SK-N-SH treated with all-trans-retinoic acid at 6 μM for 48 hours (cell line): ENCODE measurements around the gene SMIM5.

Experiments
- ATAC-seq: fragments of 200-7000 bp; cut with Tn5 transposase; 3 replicates; pipeline ENCODE4 v1.9.1; 2020; ENCODE audit warnings: mild to moderate bottlenecking, moderate library complexity
- ARNTL ChIP-seq: fragments of 450-650 bp; formaldehyde crosslinking; IDR thresholded peaks from 2 replicates; pipeline ENCODE4 v1.5.0; 2020; ENCODE audit warnings: low read depth, mild to moderate bottlenecking, moderate library complexity, borderline replicate concordance
- BACH2 ChIP-seq: fragments of 250-450 bp; sonication (Bioruptor Pico); IDR thresholded peaks from 2 replicates; pipeline ENCODE4 v1.9.0; 2021; ENCODE audit warnings: mild to moderate bottlenecking, borderline replicate concordance
- CSDC2 ChIP-seq: fragments of 250-450 bp; sonication (Bioruptor Pico); IDR thresholded peaks from 2 replicates; pipeline ENCODE4 v1.5.0; 2020; ENCODE audit warnings: mild to moderate bottlenecking, moderate library complexity
- ESRRG ChIP-seq: fragments of 250-450 bp; sonication (Bioruptor Pico); IDR thresholded peaks from 2 replicates; pipeline ENCODE4 v1.6.1; 2021; ENCODE audit warnings: mild to moderate bottlenecking
- ISL1 ChIP-seq: fragments of 250-450 bp; sonication (Bioruptor Pico); IDR thresholded peaks from 2 replicates; pipeline ENCODE4 v2.1.2; 2022; ENCODE audit warnings: mild to moderate bottlenecking, moderate library complexity
- OSR1 ChIP-seq: fragments of 250-450 bp; sonication (Bioruptor Pico); IDR thresholded peaks from 2 replicates; pipeline ENCODE4 v1.8.0; 2022; ENCODE audit warnings: moderate library complexity, mild to moderate bottlenecking, inconsistent platforms
- PPARA ChIP-seq: fragments of 250-450 bp; sonication (Bioruptor Pico); IDR thresholded peaks from 2 replicates; pipeline ENCODE4 v1.5.0; 2020; ENCODE audit warnings: mild to moderate bottlenecking, borderline replicate concordance
- RARB ChIP-seq: fragments of 250-450 bp; sonication (Bioruptor Pico); IDR thresholded peaks from 2 replicates; pipeline ENCODE4 v1.8.0; 2021; ENCODE audit warnings: mild to moderate bottlenecking, moderate library complexity
- SNAI2 ChIP-seq: fragments of 250-450 bp; sonication (Bioruptor Pico); IDR thresholded peaks from 2 replicates; pipeline ENCODE4 v1.5.0; 2020; ENCODE audit warnings: mild to moderate bottlenecking, moderate library complexity
- TOX ChIP-seq: fragments of 250-450 bp; sonication (Bioruptor Pico); IDR thresholded peaks from 2 replicates; pipeline ENCODE4 v1.8.0; 2021; ENCODE audit warnings: mild to moderate bottlenecking, moderate library complexity, borderline replicate concordance
- ZFP3 ChIP-seq: fragments of 250-450 bp; sonication (Bioruptor Pico); IDR thresholded peaks from 2 replicates; pipeline ENCODE4 v1.5.0; 2020; ENCODE audit warnings: mild to moderate bottlenecking, moderate library complexity
- ZFP30 ChIP-seq: fragments of 450-650 bp; formaldehyde crosslinking; IDR thresholded peaks from 2 replicates; pipeline ENCODE4 v1.5.0; 2022; ENCODE audit warnings: mild to moderate bottlenecking, moderate library complexity
- ZNF565 ChIP-seq: fragments of 450-650 bp; formaldehyde crosslinking; conservative IDR thresholded peaks from 2 replicates; pipeline ENCODE4 v1.5.0; 2020; ENCODE audit warnings: low read depth, mild to moderate bottlenecking, moderate library complexity
- ZNF70 ChIP-seq: fragments of 450-650 bp; formaldehyde crosslinking; IDR thresholded peaks from 2 replicates; pipeline ENCODE4 v1.5.0; 2020; ENCODE audit warnings: mild to moderate bottlenecking, moderate library complexity
- ZNF8 ChIP-seq: fragments of 450-650 bp; formaldehyde crosslinking; IDR thresholded peaks from 2 replicates; pipeline ENCODE4 v1.5.0; 2020; ENCODE audit warnings: mild to moderate bottlenecking, moderate library complexity
- TF ChIP-seq, protein P1 (sequence below): fragments of 250-450 bp; sonication (Bioruptor Pico); IDR thresholded peaks from 2 replicates; pipeline ENCODE4 v1.5.1; 2021; ENCODE audit warnings: mild to moderate bottlenecking, moderate library complexity
- TF ChIP-seq, protein P2 (sequence below): fragments of 250-450 bp; sonication (Bioruptor Pico); IDR thresholded peaks from 2 replicates; pipeline ENCODE4 v1.5.1; 2020; ENCODE audit warnings: low read depth, mild to moderate bottlenecking, moderate library complexity
- TF ChIP-seq, protein P3 (sequence below): fragments of 250-450 bp; sonication (Bioruptor Pico); IDR thresholded peaks from 2 replicates; pipeline ENCODE4 v1.5.0; 2020; ENCODE audit warnings: mild to moderate bottlenecking, moderate library complexity
- TF ChIP-seq, protein P4 (sequence below): fragments of 250-450 bp; sonication (Bioruptor Pico); IDR thresholded peaks from 2 replicates; pipeline ENCODE4 v1.8.0; 2020; ENCODE audit warnings: mild to moderate bottlenecking, moderate library complexity, borderline replicate concordance

SMIM5 gene

DNA sequence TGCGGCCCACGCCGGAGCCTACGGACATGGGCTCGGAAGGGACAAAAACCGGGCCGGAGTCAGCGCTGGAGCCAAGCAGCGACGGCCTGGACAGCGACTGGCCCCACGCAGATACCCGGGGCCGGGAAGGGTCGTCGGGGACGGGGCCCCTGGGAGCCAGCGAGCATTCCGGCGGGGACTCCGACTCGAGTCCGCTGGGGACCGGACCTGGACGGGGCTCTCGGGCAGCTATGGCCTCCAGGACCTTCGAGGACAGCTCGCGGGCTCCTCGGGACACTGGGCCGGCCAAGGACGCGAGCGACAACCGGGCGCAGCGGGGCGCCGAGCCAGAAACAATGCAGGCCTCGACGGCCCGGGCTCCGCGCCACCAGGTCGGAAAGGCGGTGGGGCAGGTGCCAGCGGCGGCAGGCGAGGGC lies 44.6 kb upstream of the SMIM5 start:
- TF ChIP-seq BACH2 (CRISPR knock-in tag) = no peak
- TF ChIP-seq, protein P1, sequence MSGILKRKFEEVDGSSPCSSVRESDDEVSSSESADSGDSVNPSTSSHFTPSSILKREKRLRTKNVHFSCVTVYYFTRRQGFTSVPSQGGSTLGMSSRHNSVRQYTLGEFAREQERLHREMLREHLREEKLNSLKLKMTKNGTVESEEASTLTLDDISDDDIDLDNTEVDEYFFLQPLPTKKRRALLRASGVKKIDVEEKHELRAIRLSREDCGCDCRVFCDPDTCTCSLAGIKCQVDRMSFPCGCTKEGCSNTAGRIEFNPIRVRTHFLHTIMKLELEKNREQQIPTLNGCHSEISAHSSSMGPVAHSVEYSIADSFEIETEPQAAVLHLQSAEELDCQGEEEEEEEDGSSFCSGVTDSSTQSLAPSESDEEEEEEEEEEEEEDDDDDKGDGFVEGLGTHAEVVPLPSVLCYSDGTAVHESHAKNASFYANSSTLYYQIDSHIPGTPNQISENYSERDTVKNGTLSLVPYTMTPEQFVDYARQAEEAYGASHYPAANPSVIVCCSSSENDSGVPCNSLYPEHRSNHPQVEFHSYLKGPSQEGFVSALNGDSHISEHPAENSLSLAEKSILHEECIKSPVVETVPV (CRISPR knock-in tag) = no peak
- TF ChIP-seq RARB (CRISPR knock-in tag) = no peak
- TF ChIP-seq ESRRG (CRISPR knock-in tag) = no peak
- TF ChIP-seq, protein P2, sequence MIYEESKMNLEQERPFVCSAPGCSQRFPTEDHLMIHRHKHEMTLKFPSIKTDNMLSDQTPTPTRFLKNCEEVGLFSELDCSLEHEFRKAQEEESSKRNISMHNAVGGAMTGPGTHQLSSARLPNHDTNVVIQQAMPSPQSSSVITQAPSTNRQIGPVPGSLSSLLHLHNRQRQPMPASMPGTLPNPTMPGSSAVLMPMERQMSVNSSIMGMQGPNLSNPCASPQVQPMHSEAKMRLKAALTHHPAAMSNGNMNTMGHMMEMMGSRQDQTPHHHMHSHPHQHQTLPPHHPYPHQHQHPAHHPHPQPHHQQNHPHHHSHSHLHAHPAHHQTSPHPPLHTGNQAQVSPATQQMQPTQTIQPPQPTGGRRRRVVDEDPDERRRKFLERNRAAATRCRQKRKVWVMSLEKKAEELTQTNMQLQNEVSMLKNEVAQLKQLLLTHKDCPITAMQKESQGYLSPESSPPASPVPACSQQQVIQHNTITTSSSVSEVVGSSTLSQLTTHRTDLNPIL (CRISPR knock-in tag) = no peak
- no peak for TF ChIP-seq ZFP30 (CRISPR knock-in tag)
- TF ChIP-seq PPARA = no peak
- TF ChIP-seq ZFP3 = no peak
- no peak for ATAC-seq

- TF ChIP-seq BACH2 (CRISPR knock-in tag) (0 out of 2 replicates have a peak, but pooled peaks have one; percentile 29), ZNF70 (CRISPR knock-in tag) (no peak), ARNTL (CRISPR knock-in tag) (no peak)
- TF ChIP-seq, protein P3, sequence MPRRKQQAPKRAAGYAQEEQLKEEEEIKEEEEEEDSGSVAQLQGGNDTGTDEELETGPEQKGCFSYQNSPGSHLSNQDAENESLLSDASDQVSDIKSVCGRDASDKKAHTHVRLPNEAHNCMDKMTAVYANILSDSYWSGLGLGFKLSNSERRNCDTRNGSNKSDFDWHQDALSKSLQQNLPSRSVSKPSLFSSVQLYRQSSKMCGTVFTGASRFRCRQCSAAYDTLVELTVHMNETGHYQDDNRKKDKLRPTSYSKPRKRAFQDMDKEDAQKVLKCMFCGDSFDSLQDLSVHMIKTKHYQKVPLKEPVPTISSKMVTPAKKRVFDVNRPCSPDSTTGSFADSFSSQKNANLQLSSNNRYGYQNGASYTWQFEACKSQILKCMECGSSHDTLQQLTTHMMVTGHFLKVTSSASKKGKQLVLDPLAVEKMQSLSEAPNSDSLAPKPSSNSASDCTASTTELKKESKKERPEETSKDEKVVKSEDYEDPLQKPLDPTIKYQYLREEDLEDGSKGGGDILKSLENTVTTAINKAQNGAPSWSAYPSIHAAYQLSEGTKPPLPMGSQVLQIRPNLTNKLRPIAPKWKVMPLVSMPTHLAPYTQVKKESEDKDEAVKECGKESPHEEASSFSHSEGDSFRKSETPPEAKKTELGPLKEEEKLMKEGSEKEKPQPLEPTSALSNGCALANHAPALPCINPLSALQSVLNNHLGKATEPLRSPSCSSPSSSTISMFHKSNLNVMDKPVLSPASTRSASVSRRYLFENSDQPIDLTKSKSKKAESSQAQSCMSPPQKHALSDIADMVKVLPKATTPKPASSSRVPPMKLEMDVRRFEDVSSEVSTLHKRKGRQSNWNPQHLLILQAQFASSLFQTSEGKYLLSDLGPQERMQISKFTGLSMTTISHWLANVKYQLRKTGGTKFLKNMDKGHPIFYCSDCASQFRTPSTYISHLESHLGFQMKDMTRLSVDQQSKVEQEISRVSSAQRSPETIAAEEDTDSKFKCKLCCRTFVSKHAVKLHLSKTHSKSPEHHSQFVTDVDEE (CRISPR knock-in tag) = peak; percentile 43; the same call in 1 of the 2 replicates
- ATAC-seq = peak; percentile 92
Observed at GRCh38 chr17:75589012-75589918, 44.0 kb upstream of the SMIM5 start.

- no peak for ATAC-seq
- TF ChIP-seq, protein P1 (CRISPR knock-in tag) = no peak
- TF ChIP-seq ZFP3 = no peak
- TF ChIP-seq ZNF70 (CRISPR knock-in tag) = no peak
- TF ChIP-seq CSDC2 = no peak
- TF ChIP-seq ZNF565 (CRISPR knock-in tag) = no peak
- TF ChIP-seq OSR1 (CRISPR knock-in tag) = no peak
- TF ChIP-seq BACH2 (CRISPR knock-in tag) = no peak
- TF ChIP-seq, protein P4, sequence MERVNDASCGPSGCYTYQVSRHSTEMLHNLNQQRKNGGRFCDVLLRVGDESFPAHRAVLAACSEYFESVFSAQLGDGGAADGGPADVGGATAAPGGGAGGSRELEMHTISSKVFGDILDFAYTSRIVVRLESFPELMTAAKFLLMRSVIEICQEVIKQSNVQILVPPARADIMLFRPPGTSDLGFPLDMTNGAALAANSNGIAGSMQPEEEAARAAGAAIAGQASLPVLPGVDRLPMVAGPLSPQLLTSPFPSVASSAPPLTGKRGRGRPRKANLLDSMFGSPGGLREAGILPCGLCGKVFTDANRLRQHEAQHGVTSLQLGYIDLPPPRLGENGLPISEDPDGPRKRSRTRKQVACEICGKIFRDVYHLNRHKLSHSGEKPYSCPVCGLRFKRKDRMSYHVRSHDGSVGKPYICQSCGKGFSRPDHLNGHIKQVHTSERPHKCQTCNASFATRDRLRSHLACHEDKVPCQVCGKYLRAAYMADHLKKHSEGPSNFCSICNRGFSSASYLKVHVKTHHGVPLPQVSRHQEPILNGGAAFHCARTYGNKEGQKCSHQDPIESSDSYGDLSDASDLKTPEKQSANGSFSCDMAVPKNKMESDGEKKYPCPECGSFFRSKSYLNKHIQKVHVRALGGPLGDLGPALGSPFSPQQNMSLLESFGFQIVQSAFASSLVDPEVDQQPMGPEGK = no peak
- no peak for TF ChIP-seq ISL1 (CRISPR knock-in tag)
- no peak for TF ChIP-seq ZNF8 (CRISPR knock-in tag)
- no peak for TF ChIP-seq RARB (CRISPR knock-in tag)
- TF ChIP-seq, protein P3 (CRISPR knock-in tag) = no peak
- TF ChIP-seq, protein P2 (CRISPR knock-in tag) = no peak
- no peak for TF ChIP-seq ARNTL (CRISPR knock-in tag)
- no peak for TF ChIP-seq TOX (CRISPR knock-in tag)
- no peak for TF ChIP-seq PPARA
- no peak for TF ChIP-seq ZFP30 (CRISPR knock-in tag)
- no peak for TF ChIP-seq SNAI2 (CRISPR knock-in tag)
Observed at GRCh38 chr17:75589919-75590303, 43.3 kb upstream of the SMIM5 start.
